GM23248 (cell line): ENCODE data around the gene ASIC1. TPM values are rescaled to one million over a fixed set of nuclear protein-coding genes. Genes with fewer than 3 reads are reported as not detected.
A peak's percentile ranks its signal among the peaks of the same experiment; 100 is the strongest.

ENCODE experiments used
- DNase-seq: peaks from one replicate; pipeline ENCODE4 v3.0.0-alpha.2; 2015
- H2AFZ ChIP-seq: fragments of 200-600 bp; sonication (generic); 2 replicates; pipeline ENCODE4 v1.6.1; 2016; ENCODE audit warnings: antibody characterized with exemption
- H3F3A ChIP-seq: fragments of 200-600 bp; sonication (generic); 2 replicates; pipeline ENCODE4 v1.6.1; 2016; ENCODE audit warnings: mild to moderate bottlenecking, antibody characterized with exemption, mixed run types; ENCODE audit not compliant: insufficient read depth
- H3K27ac ChIP-seq: fragments of 200-600 bp; sonication (generic); 2 replicates; pipeline ENCODE4 v1.5.1; 2016; ENCODE audit warnings: mild to moderate bottlenecking
- H3K27me3 ChIP-seq: fragments of 200-600 bp; sonication (generic); replicated peaks from 2 replicates; pipeline ENCODE4 v1.6.1; 2016; ENCODE audit warnings: mild to moderate bottlenecking; ENCODE audit not compliant: insufficient read depth
- H3K36me3 ChIP-seq: fragments of 200-600 bp; sonication (generic); 2 replicates; pipeline ENCODE4 v1.6.1; 2016; ENCODE audit warnings: low read depth, mild to moderate bottlenecking
- H3K4me1 ChIP-seq: fragments of 200-600 bp; sonication (generic); 2 replicates; pipeline ENCODE4 v1.6.1; 2016; ENCODE audit warnings: mild to moderate bottlenecking; ENCODE audit not compliant: insufficient read depth
- H3K4me2 ChIP-seq: fragments of 200-600 bp; sonication (generic); one replicate; pipeline ENCODE4 v1.6.1; 2016; ENCODE audit warnings: mild to moderate bottlenecking; ENCODE audit not compliant: unreplicated experiment
- H3K4me3 ChIP-seq: fragments of 200-600 bp; sonication (generic); 2 replicates; pipeline ENCODE4 v1.5.1; 2016; ENCODE audit warnings: mild to moderate bottlenecking
- H3K79me2 ChIP-seq: fragments of 200-600 bp; sonication (generic); 2 replicates; pipeline ENCODE4 v1.6.1; 2016; ENCODE audit warnings: mild to moderate bottlenecking; ENCODE audit not compliant: insufficient read depth
- H3K9ac ChIP-seq: fragments of 200-600 bp; sonication (generic); 2 replicates; pipeline ENCODE4 v1.6.1; 2016; ENCODE audit warnings: mild to moderate bottlenecking
- H3K9me2 ChIP-seq: fragments of 200-600 bp; sonication (generic); 2 replicates; pipeline ENCODE4 v1.6.1; 2016; ENCODE audit warnings: mixed run types, mild to moderate bottlenecking, moderate library complexity; ENCODE audit not compliant: insufficient read depth
- H3K9me3 ChIP-seq: fragments of 200-600 bp; sonication (generic); one replicate; pipeline ENCODE4 v1.6.1; 2017; ENCODE audit warnings: low read depth
- H4K20me1 ChIP-seq: fragments of 200-600 bp; sonication (generic); 2 replicates; pipeline ENCODE4 v1.6.0; 2016; ENCODE audit not compliant: insufficient read depth
- EZH2 ChIP-seq: fragments of 200-600 bp; sonication (generic); IDR thresholded peaks from 2 replicates; pipeline ENCODE4 v1.6.1; 2018; ENCODE audit warnings: antibody characterized with exemption, mild to moderate bottlenecking; ENCODE audit not compliant: insufficient read depth, poor library complexity, severe bottlenecking
- EZH2phosphoT487 ChIP-seq: fragments of 200-600 bp; sonication (generic); IDR thresholded peaks from 2 replicates; pipeline ENCODE4 v1.6.1; 2018; ENCODE audit warnings: antibody characterized with exemption, moderate library complexity, mild to moderate bottlenecking, low read depth; ENCODE audit not compliant: insufficient read depth
- WGBS, 2 experiments: methylation state at CpG; one replicate each; pipeline ENCODE4 v1.1.6; 2015 to 2017; ENCODE audit warnings: low lambda C conversion rate in 2 of 2, low coverage in 1 of 2; ENCODE audit errors: missing lambda C conversion rate in 2 of 2; 5-methylcytosine and 5-hydroxymethylcytosine counted together
- in situ Hi-C: fragments of 300-500 bp; cut with MboI; formaldehyde crosslinking; loops from 2 replicates; pipeline ENCODE4 v1.15.0; 2020
- polyA plus RNA-seq: library from polyadenylated mRNA; unstranded; fragments of >200 nt; fragmentation: Nextera tagmentation; extraction: Ambion mirVana; gene quantifications from 2 replicates; pipeline ENCODE4 v1.2.1, GENCODE V29; 2016
- total RNA-seq: library from RNA; depleted of rRNA; stranded (reverse); fragments of >200 nt; shearing (Covaris generic); gene quantifications from 2 replicates; pipeline ENCODE4 v1.2.3, GENCODE V29; 2014

Gene ASIC1
- total and polyA plus RNA-seq, 2 experiments from 2014 or later, result 1.4 to 1.9 TPM

- TF ChIP-seq EZH2phosphoT487 (no peak), EZH2 (no peak)
- Histone ChIP-seq H3K4me1 (peaks cover 17% of the 10 kb centered on the region), H3F3A (peaks cover 7% of the 10 kb centered on the region), H3K27me3 (no peaks in the 10 kb centered on the region), H3K4me2 (peak overlapping the region; percentile 7), H2AFZ (peak overlapping the region; percentile 89), H3K27ac (peak overlapping the region; percentile 20), H3K9me2 (no peaks in the 10 kb centered on the region), H3K9ac (peak overlapping the region; percentile 13; the same call in 1 of the 2 replicates), H4K20me1 (no peaks in the 10 kb centered on the region), H3K79me2 (peaks cover 34% of the 10 kb centered on the region), H3K9me3 (no peaks in the 10 kb centered on the region), H3K36me3 (no peaks in the 10 kb centered on the region), H3K4me3 (no peak overlapping the region; the same call in 1 of the 2 replicates)
- WGBS, 2 experiments, result 26 to 30% methylated on average over 7 of the region's 7 CpGs
- in situ Hi-C loops, result no loop called here
- DNase-seq, result peak; percentile 60
Measured at GRCh38 chr12:50110762-50111351, 53.5 kb downstream of the ASIC1 start.

GRCh38 chr12:50111395-50111692 lies 53.9 kb downstream of the ASIC1 start:
- Histone ChIP-seq H3K27ac (no peak overlapping the region), H3K4me1 (peaks cover 17% of the 10 kb centered on the region), H3K36me3 (0 out of 2 replicates have a peak, but pooled peaks cover 2% of the 10 kb centered on the region), H3K9me3 (no peaks in the 10 kb centered on the region), H3K79me2 (peaks cover 38% of the 10 kb centered on the region), H3K9ac (peak overlapping the region; percentile 47), H3F3A (peaks cover 7% of the 10 kb centered on the region), H4K20me1 (no peaks in the 10 kb centered on the region), H3K27me3 (no peaks in the 10 kb centered on the region), H3K4me2 (peak overlapping the region; percentile 63), H3K9me2 (no peaks in the 10 kb centered on the region), H2AFZ (peak overlapping the region; percentile 89), H3K4me3 (peak overlapping the region; percentile 58)
- TF ChIP-seq EZH2phosphoT487 (no peak), EZH2 (no peak)
- 2 to 13% methylated on average over 9 to 19 of the region's 19 CpGs for WGBS, 2 experiments
- DNase-seq, result no peak
- in situ Hi-C loops, result no loop called here

GRCh38 chr12:50111693-50112455 lies 54.5 kb downstream of the ASIC1 start, which contains the start of gene COX14:
Gene COX14 (plus strand): TSS chr12:50112236. CDS start chr12:50120044, 7,808 bp downstream.
- peaks cover 44% of the 10 kb centered on the region for H3K79me2 ChIP-seq
- 0 out of 2 replicates have a peak, but pooled peaks cover 6% of the 10 kb centered on the region for H3K36me3 ChIP-seq
- WGBS, 2 experiments, result 1% methylated on average over 50 to 59 of the region's 59 CpGs
- in situ Hi-C loops, result no loop called here
- H3K9me2 ChIP-seq, result no peaks in the 10 kb centered on the region
- no peaks in the 10 kb centered on the region for H4K20me1 ChIP-seq
- H3K4me3 ChIP-seq, result peak within 1 kb of the TSS; percentile 93
- peak within 1 kb of the TSS; percentile 97 for H3K9ac ChIP-seq
- peak within 1 kb of the TSS; percentile 96 for H3K27ac ChIP-seq
- H3K4me2 ChIP-seq, result peak within 1 kb of the TSS; percentile 92
- no peak for TF ChIP-seq EZH2
- no peaks in the 10 kb centered on the region for H3K9me3 ChIP-seq
- H3F3A ChIP-seq, result peaks cover 7% of the 10 kb centered on the region
- no peaks in the 10 kb centered on the region for H3K27me3 ChIP-seq
- peak within 1 kb of the TSS; percentile 89 for H2AFZ ChIP-seq
- peak; percentile 100 for DNase-seq
- H3K4me1 ChIP-seq, result peaks cover 17% of the 10 kb centered on the region

- H3K9me3 ChIP-seq, result no peaks in the 10 kb centered on the region
- peak overlapping the region; percentile 82 for H2AFZ ChIP-seq
- H4K20me1 ChIP-seq, result no peaks in the 10 kb centered on the region
- no peaks in the 10 kb centered on the region for H3K27me3 ChIP-seq
- peaks cover 7% of the 10 kb centered on the region for H3F3A ChIP-seq
- peaks cover 51% of the 10 kb centered on the region for H3K79me2 ChIP-seq
- H3K9me2 ChIP-seq, result no peaks in the 10 kb centered on the region
- 0 out of 2 replicates have a peak, but pooled peaks cover 6% of the 10 kb centered on the region for H3K36me3 ChIP-seq
- in situ Hi-C loops, result no loop called here
- DNase-seq, result no peak
- peak overlapping the region; percentile 96 for H3K27ac ChIP-seq
- 16 to 17% methylated on average over 25 to 26 of the region's 26 CpGs for WGBS, 2 experiments
- TF ChIP-seq EZH2 (no peak), EZH2phosphoT487 (no peak)
- peak overlapping the region; percentile 93 for H3K4me3 ChIP-seq
- H3K9ac ChIP-seq, result peak overlapping the region; percentile 97
- peak overlapping the region; percentile 92 for H3K4me2 ChIP-seq
- peaks cover 17% of the 10 kb centered on the region for H3K4me1 ChIP-seq
Measured at GRCh38 chr12:50112456-50113218, 55.2 kb downstream of the ASIC1 start.
